Activated CD4-positive, alpha-beta T cell treated with anti-CD3 and anti-CD28 coated beads, Interleukin-2, amount 50 U/mL, for 1 hour (primary cell): ENCODE data around the gene HSPG2.
"Not testable (repeated sequence)": the region's sequence is repeated elsewhere in the genome, so short reads cannot be mapped to it uniquely, and the experiment has no call there.

Experiments
- DNase-seq: peaks from one replicate; pipeline ENCODE4 v3.0.0-alpha.2; 2020

Gene HSPG2

DNA sequence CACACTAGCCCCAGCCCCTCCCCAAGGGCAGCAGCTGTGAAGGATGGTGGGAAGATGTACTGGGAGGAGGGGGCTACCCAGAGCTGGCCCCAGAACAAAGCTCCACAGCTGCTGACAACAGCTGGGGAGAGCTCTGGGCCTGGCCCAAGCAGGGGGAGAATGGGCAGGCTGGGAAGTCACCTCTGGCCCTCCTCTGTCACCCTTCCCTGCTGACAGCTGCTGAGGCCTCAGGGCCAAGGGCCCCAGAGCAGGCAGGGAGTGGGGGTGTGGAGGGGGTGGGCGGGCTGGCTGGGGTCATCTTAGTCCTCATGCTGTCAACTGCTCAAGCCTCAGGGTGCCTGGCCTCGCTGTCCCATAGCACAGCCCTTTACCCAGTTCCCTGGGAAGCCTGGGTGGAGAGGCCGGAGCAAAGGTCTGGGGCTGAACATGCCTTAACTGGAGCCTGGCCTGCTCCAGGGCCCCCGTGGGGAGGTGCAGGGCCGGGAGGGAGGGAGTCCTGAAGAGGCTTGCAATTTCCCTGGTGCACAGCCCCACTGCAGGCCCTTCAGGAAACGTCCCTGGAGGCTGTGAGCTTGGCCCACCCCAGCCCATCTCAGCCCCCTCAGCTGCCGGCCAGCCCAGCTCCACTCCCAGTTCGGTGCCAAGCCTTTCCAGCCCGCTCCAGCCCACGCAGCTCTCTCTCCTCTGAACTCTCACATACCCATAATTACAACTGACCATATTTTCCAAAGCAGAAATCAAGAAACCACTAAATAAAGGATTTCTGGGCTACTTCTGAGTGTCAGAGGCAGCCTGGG lies 25.7 kb downstream of the HSPG2 start:
- DNase-seq = no peak

DNA sequence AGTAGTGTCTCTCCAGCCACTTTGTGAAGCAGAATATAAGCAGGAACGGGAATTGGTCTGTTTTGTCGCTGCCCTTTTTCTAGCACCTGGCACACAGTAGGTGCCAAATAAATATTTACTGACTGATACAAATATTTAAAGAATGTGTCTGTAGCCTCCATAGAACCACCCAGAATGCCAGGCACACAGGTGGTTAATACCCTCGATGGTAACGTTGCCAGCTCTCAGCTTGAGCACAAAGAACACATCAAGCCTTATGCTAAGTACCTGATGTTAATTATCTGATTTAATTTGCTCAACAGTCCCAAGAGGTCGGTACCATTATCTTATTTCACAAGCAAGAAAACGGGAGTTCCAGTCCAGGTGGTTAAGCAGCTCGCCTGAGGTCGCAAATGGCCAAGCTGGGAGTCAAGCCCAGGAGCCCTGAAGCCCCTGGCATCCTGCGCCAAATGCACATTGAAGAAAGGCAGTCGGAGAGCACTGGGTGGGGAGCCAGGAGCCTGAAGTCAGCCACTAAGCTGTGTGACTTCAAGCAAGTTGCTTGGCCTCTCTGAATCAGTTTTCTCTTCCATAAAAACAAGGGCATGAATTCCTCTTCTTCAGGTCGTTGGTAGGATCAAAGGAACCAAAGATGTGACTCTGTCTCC lies 26.4 kb downstream of the HSPG2 start:
- no peak for DNase-seq

DNA sequence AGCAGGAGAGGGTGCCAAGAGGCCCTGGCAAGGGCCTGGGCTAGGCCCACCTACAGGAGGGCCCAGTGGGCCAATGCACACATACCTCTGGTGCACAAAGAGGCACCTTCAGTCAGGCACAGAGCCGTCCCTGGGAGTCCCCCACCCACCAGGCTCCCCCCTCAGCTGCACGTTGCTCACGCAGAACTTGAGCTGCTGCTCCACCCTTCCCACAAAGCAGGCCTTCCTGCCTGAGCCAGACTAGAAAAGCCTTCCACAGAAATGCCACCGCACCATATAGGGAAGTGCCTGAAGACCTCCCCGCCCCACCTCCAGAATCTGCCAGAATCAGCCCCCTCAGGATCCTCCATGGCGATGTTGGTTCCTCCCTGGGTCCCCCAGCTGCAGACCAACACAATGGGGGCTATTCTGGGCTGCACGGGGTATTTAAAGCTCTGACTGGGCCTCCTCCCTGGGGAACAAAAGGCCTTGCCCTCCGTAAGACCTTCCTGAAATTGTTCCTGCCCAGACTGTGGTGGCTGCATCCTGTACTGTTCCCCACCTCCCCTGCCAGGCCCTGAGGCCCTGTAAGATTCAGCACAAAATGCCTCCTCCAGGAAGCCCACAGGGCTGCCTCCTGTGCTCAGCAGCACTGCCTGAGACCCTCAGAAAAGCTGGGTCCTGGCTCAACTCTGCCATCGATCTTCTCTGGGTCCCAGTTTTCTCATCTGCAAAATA lies 27.2 kb downstream of the HSPG2 start:
- no peak for DNase-seq

DNA sequence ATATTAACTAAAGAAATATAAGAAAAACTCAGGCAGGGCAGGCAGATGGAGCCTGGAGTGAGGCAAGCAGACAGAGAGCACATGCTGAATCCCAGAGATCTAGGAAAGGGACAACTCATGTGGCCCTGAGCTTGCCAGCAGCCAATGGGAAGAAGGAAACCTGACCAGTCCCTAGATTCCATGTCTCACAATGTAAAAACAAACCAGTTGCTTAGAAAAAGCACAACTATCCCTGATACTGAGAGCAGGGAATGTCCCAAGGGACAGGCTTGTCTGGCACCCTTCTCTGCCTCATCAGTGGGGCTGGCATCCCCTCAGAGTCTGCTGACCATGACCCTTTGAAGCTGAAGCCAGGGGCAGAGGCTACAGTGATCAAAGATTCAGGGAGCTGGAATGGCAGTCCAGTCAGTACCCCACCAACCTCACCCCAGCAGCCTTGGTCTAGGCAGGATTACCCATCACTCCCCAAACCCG lies 27.8 kb downstream of the HSPG2 start:
- no peak for DNase-seq

DNA sequence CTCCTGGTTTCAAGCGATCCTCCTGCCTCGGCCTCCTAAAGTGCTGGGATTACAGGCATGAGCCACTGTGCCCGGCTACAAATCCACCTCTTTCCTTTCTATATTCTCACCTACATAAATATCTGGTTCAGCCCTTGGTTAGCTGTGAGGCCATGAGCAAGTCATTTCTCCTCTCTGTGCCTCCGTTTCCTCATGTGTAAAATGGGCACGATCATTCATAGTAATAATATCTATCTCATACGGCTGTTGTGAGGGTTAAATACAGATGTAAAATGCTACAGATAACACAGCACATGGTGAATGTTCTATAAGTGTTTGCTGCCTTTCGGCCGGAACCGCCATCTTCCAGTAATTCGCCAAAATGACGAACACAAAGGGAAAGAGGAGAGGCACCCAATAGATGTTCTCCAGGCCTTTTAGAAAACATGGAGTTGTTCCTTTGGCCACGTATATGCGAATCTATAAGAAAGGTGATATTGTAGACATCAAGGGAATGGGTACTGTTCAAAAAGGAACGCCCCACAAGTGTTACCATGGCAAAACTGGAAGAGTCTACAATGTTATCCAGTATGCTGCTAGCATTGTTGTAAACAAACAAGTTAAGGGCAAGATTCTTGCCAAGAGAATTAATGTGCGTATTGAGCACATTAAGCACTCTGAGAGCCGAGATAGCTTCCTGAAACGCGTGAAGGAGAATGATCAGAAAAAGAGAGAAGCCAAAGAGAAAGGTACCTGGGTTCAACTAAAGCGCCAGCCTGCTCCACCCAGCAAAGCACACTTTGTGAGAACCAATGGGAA lies 29.2 kb downstream of the HSPG2 start:
- DNase-seq = not testable (repeated sequence)

DNA sequence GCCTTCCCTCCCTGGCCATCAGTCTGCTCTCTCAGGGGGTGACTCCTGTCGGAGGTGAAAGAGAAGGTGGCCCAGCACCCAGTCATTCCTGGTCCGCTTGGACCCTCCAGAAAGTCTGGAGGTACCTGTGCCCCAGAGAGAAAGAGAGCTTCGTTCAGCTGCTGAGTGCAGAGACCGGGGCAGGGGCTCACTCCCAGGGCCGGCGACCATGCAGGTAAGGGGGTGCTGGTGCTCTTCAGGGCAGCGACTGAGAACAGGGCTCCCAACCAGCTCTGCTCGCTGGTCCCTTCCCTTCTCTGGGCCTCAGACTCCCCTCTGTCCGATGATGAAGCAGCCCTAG lies 30.1 kb downstream of the HSPG2 start:
- DNase-seq = no peak

DNA sequence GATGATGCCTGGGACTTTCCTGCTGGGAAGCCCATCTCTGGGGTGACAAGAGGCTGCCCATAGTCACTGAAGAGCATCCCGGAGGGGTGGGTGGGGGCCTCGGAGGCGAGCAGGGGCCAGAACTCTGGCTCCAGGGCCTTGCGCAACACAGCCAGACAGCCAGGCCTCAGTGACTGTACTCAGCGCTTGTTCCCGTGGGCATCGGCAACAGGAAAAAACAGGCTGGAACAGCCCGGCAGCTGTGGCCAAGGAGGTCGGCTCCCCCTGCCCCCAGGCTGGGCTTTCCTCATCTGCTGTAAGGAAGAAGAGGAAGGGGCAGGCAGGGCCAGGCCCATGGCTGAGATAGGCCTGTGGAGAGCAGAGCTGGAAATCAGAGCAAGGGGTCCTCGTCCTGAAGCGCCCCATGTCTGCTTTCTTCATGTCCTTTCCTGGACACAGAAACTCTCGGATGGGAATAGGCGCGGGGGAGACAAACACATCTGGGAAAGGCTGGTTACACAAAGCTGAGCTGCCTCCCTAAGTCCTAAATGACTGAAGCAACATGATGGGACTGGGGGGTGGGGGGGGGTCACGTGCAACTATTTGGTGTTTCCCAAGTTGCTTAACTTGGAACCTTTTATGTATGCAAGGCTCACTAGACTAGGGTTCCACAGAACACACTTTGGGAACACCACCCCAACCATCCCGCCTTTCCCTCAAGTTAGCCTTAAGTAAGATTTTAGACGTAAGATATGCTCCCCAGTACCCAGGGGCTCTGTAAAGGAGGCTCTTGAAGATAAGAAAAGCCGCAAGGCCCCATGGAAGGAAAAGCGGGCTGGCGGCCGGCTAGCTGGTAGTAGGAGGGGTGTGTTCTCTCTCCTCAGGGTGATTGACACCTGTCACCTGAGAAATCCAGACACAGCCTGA lies 30.7 kb downstream of the HSPG2 start:
- DNase-seq = no peak

DNA sequence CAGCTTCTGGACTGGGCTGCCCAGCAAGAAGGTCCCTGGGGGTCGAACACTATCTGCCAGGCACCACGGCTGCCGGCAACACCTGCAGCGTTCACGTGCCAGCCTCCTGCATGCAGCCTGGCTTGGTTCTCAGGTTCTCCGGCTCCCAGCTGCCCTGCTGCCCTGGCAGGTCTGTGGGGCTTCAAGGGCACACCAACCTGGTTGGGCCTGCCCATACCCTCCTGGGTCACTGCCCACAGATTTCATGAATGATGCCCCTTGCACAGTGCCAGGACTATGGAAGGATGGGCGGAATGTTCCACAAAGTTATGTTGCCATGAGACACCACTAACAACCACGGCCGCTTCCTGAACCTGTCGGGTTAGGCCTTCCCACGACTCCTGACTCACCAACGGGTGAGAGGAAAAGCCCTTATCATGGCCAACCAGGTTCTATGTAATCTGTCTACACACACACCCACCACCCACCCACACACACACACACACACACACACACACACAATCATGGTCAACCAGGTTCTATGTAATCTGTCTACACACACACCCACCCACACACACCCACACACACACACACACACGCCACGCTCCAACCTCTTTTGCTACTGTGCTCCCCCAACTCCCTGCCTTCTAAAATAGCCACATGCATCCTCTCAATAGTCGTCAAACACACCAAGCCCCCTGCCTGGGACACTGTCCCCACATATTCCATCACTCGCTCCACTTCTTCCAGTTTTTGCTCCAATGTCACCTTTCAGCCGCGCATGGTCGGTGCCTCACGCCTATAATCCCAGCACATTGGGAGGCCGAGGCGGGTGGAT lies 32.2 kb downstream of the HSPG2 start:
- DNase-seq = no peak

DNA sequence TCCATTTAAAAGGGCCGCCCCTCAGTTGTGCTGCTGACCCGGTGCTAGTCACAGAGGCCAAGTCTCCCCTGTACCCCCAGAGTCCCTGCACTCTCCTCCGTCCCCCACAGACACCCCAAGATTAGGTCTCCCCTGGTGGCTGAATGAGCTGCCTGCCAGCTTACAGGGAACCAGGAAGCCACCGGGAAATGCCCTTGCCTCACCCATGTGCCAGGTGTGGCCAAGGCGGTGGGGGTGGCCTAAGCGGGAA lies 32.7 kb downstream of the HSPG2 start:
- no peak for DNase-seq

DNA sequence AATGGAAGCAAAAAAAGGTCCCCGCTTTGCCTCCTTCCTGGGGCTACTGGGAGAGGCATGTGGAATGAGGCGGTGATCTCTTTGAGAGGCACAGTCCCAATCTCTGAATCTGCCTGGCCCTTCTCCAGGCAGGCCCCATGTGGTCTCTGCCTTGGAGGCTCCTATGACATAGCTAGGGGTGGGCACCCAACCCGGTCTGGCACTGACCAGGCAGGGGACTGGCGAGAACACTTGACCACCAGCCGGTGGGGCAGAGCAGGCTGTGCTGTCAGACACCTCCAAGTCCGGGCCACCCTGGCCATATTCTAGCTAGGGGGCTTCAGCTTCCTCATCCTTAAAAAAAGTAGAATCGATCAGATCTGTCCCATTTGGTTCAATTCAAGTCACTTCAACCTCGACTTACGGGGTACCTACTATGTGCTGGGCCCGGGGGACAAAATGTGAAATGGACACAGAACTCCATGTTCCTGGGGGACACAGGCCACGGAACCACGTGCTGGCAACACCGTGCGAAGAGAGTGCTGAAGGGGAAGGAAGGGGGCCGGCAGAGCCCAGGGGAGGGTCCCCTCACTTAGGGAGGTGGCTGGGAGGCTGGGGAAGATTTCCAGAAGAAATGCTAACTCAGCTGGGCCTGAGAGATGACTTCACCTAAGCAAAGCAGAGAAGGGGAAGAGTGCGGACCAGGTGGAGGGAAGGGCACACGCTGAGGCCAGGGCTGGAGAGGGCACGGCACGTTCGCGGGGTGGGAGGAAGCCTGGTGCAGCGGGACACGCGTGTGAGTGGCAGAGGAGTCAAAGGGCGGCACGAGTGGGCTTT lies 33.3 kb downstream of the HSPG2 start:
- no peak for DNase-seq

DNA sequence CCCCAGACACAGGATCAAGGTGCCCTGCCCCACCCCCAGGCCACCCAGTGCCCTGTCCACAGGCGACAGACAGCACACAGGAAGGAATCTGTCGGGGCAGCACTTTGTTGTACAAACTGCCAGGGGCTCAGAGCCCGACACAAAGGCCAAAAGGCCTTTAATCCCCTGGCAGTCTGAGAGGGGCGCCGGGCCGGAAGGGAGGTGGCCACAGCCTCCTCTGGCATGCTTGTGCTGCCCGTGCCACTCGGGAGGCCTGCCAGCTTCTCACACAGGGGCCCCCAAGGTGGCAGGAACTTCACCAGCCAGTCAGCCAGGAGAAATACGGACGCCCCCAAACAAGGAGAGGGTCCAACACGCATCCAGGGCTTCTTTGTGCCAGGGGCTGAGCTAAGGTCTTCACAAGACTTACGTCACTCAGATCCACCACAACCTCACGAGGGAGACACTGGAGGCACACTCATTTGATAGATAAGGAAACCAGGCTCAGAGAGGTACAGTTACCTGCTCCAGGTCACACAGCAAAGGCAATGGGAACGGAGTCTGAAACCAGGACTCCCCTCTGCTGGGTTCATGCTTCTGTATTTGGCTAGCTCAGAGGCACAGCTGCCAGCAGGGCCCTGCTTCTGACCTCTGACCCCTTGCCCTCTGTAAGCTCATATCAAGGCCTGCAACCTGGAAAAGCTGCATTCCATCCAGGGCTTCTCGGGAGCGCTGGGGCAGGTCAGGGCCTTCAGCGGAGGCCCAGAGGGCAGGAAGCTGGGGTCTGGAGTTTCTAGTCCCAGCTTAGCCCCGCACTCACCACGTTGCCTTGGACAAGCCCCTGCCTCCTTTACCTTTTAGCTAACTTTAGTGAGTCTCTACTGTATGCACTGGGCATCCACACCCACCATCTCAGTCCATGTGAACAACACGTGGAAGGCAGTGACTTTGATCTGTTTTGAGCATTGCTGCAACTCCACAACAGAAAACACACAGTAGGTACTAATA lies 34.8 kb downstream of the HSPG2 start:
- DNase-seq = no peak

DNA sequence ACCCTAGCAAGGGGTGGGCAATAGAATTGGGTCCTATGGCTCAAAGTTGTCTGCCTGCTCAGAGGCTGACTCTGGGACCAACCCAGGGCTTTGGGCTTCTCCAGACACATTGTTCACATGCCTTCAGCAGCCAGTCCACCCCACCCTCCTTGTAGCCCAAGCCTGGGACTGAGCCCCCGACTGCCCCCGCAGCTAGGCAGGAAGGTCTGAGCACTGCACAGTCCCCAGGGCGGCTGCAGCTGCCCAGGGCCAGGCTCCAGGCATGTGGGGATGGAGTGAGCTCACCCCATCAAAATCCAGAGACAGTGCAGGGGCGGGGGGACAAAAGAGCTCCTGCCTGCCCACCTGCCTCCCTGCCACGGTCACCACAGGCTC lies 35.6 kb downstream of the HSPG2 start:
- no peak for DNase-seq

DNA sequence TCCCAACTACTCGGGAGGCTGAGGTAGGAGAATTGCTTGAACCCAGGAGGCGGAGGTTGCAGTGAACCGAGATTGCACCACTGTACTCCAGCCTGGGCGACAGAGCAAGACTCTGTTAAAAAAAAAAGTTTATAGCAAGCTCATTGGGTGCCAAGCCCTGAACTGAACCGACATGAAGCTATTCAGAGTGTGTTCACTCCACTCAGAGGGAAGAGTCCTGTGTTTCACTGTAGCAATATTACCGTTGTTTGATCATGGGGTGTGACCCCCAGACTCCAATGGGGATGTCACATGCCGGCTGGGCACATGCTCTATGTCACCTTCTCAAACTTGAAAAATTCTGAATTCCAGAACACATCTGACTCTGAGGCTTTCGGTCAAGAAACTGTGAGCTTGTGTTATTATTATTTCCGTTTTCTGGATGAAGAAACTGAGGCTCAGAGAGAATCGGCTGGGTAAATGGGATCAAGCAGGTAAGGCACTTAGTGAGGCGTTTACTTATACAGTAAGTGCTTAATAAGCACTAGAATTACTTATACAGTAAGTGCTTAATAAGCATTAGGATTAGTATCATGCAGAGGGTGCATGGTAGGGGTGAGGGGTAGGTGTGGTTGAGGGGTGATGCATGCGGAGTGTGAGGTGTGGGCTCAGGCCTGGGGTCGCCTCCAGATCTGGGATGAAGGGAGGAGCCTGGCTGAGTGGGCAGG lies 36.2 kb downstream of the HSPG2 start:
- DNase-seq = no peak

DNA sequence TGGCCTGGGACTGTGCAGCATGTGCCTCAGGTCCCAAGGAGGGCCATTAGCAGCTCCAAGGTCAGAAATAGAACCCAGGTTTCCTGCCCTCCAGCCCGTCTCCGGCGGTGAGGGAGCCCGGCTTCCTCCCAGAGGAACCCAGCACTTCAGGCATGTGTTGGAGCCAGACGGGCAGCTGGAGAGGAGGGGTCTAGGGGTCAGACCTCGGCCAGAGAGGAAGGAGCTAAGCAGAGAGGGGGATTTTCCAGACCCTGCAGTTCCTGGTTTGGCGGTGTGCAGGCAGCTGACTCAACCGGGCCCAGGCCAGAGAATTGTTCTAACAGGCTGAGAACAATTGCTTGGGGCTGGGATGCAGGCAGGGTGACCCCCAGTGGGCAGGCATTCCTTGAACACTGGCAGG lies 37.1 kb downstream of the HSPG2 start:
- no peak for DNase-seq

DNA sequence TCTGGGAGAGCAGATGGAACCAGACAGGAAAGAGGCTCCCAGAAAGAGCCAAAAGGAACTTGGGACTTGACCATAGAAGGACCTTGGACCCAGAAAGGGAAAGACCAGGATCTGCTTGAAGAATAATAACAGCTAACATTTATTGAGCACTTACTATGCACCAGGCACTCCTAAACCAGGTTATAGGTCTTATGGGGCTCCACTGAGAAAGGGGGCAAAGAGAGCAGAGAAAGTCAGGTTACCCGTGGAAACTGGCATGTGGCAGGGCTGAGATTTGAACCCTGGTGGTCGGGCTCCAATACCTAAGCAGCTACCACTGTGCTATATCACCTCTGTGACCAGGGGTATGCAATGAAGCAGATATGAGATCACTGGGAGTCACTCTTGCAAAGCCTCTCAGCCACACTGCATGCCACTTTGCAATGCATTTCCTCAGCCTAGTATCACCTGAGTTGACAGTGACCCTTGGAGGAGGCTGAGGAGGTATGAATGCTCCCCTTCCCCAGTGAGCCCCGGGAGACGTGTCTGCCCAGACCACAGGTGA lies 37.8 kb downstream of the HSPG2 start:
- no peak for DNase-seq

DNA sequence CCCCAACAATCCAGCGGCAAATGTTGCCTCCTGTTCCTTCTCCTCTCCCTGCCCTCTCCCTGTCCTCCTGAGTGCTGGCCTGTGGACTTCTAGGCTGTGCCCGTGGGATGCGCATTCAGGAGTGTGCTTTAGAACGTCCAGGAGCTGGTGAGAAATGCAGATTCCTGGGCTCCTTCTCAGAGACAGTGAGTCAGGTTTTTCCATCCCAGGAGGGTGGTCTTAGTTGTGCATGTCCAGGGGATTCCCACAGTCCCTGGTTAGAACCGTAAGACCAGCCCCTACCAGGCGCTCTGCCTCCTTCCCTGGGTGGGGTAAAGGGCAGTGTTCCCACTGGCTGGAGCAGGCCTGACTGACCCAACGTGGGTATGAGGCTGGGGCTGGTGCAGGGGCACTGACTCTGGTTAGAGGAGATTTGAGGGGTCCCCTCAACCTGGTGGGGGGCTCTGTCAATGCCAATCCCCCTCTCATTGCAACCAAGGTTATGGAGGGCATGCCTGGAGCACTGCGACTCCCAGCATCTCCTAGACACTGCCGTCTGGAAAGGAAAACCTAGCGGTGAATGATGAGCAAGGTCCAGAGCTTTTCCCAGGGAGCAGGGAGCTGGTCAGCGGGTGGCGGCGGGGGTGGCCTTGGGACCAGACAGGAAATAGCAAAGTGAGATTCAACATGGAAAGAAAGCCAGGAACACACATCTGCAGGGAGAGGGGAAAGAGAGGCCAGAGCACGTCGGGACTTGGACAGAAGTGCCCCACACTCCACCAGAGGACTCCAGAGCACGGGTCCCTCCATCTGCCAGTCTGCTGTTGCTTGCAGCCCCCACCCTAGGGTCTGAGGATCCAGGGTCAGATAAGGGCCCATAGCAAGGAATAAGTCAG lies 38.5 kb downstream of the HSPG2 start:
- no peak for DNase-seq

DNA sequence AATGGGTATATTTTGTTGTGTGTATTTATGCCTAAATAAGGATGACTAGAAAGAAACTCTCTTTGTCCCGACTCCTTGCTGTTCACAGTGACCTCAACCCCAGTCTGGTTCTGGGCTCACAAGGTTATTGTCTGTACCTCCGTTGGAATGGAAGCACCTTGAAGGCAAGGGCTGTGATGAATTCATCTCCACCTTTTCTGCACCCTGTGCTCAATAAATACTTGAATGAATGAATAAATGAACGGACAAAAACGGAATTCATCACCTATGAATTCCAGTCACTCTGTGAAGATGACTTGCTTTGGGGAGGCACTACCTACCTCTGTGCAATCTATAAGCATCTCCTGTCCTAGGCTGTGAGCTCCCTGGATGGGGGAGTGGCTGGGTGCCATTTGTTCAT lies 39.3 kb downstream of the HSPG2 start:
- no peak for DNase-seq
